ENCODE results near the gene AMPD1. TPM values are rescaled to one million over a fixed set of nuclear protein-coding genes. Genes with fewer than 3 reads are reported as not detected.

Gene AMPD1
- total RNA-seq, 1 experiment from 2014 or later = not detected

- Histone ChIP-seq H2AFZ (ENCODE audit: low read length) (no peak overlapping the region), H2BK15ac (ENCODE audit: low read depth, low read length) (no peak overlapping the region), H2BK5ac (ENCODE audit: insufficient read length, low read length) (no peak overlapping the region), H3K27me3 (ENCODE audit: insufficient read depth, low read length) (no peaks in the 10 kb centered on the region), H3K27ac (ENCODE audit: insufficient read length, low read depth, low read length) (no peak overlapping the region), H2AK5ac (ENCODE audit: insufficient read length, low read length) (no peak overlapping the region), H4K20me1 (ENCODE audit: control insufficient read depth, insufficient read depth, insufficient read length) (no peaks in the 10 kb centered on the region), H3K18ac (ENCODE audit: insufficient read length, low read depth, low read length) (no peak overlapping the region), H3K23me2 (ENCODE audit: insufficient read length, low read depth, low read length, poor library complexity, severe bottlenecking) (no peaks in the 10 kb centered on the region), H2BK20ac (ENCODE audit: low read depth, low read length, poor library complexity, severe bottlenecking) (no peak overlapping the region), H3K4me2 (ENCODE audit: insufficient read depth, insufficient read length, low read length) (no peak overlapping the region), H3K4ac (ENCODE audit: low read depth, low read length) (no peak overlapping the region), H3K4me1 (ENCODE audit: insufficient read depth, low read length) (no peaks in the 10 kb centered on the region), H3K79me1 (ENCODE audit: insufficient read depth, low read depth, low read length, poor library complexity, severe bottlenecking) (no peaks in the 10 kb centered on the region), H3K9ac (ENCODE audit: extremely low read depth, insufficient read length, low read length) (no peak overlapping the region), H2BK12ac (ENCODE audit: insufficient read length, low read depth, low read length) (no peak overlapping the region), H3K23ac (ENCODE audit: insufficient read length, low read depth, low read length) (no peak overlapping the region), H3T11ph (ENCODE audit: low read length) (no peak overlapping the region), H3K9me3 (ENCODE audit: control insufficient read depth, low read depth, low read length) (no peaks in the 10 kb centered on the region), H3K79me2 (ENCODE audit: insufficient read depth, low read length) (no peaks in the 10 kb centered on the region), H3K14ac (ENCODE audit: insufficient read depth, low read length) (no peak overlapping the region), H3K56ac (ENCODE audit: insufficient read length, low read depth, low read length) (no peak overlapping the region), H4K5ac (ENCODE audit: insufficient read length, low read depth, low read length) (no peak overlapping the region), H4K91ac (ENCODE audit: insufficient read length, low read depth, low read length) (no peak overlapping the region), H4K8ac (replicated peaks; ENCODE audit: insufficient read length, low read depth, low read length) (no peak overlapping the region), H2BK120ac (ENCODE audit: low read depth, low read length, poor library complexity, severe bottlenecking) (no peak overlapping the region)
- TF ChIP-seq CTCF (conservative IDR thresholded peaks at IDR 0.05) = no peak
- H3K27me3 Mint-ChIP-seq (ENCODE audit: low read depth) = peaks cover 7% of the 10 kb centered on the region
- H3K9me3 Mint-ChIP-seq = no peaks in the 10 kb centered on the region
- DNase-seq = no peak
- H3K27ac Mint-ChIP-seq = no peak overlapping the region
- no CpG with 5 or more reads among the region's 4 CpGs for WGBS (ENCODE audit: extremely low coverage, insufficient read length, low lambda C conversion rate)
- H3K4me1 Mint-ChIP-seq = no peaks in the 10 kb centered on the region
- no peaks in the 10 kb centered on the region for H3K36me3 Mint-ChIP-seq (ENCODE audit: insufficient read depth in 1 of 3, low read depth in 3 of 3)
- no peak overlapping the region for H3K4me3 Mint-ChIP-seq
Measured at GRCh38 chr1:114700036-114700600, 4.8 kb upstream of the AMPD1 start.
